ENCODE data around the gene MEIS2. TPM values are rescaled to one million over a fixed set of nuclear protein-coding genes. Genes with fewer than 3 reads are reported as not detected.
A peak's percentile ranks its signal among the peaks of the same experiment; 100 is the strongest.

Gene MEIS2
- total RNA-seq, 1 donor from 2014 or later = 13.0 TPM

DNA sequence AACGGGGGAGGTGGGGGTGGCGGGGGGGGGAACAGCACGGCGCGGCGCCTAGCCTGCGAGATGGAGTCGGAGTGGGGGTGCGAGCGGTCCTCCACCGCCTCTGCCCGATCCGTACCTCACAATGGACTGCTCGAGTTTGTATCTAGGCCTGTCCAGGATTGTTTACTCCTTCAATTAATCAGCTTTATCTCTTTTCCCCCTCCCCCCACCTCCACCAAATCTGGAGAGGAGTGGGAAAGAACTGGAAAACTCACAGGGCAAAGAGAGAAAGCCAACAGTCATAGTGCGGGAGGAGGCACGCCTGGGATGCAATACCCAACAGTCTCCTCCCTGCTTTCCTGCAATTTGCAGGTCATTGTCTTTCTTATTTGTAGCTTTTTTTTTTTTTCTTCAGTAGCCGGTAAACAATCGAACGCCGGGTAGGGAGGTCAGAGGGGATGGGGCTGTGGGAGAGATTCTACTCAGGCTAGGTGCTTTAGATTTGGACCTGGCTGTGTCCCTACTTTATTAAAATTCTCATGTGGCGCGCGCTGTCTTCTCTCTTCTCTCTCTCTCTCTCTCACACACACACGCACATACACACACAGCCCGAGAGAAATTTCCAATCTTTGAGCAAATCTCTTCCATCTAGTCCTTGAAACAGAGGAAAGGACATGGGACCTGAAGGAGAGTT lies 6.9 kb upstream of the MEIS2 start:
- Mint-ChIP-seq H3K27me3 (ENCODE audit: unreplicated experiment) (peaks cover 25% of the 10 kb centered on the region), H3K4me3 (ENCODE audit: unreplicated experiment) (peak overlapping the region; percentile 43), H3K9me3 (ENCODE audit: unreplicated experiment) (no peaks in the 10 kb centered on the region), H3K4me1 (ENCODE audit: unreplicated experiment) (peaks cover 37% of the 10 kb centered on the region), H3K36me3 (ENCODE audit: low read depth, unreplicated experiment) (no peaks in the 10 kb centered on the region), H3K27ac (ENCODE audit: unreplicated experiment) (no peak overlapping the region)
- TF ChIP-seq CTCF (IDR thresholded peaks at IDR 0.05; ENCODE audit: unreplicated experiment) = no peak
- DNase-seq (ENCODE audit: low spot score) = no peak

GRCh38 chr15:37106490-37107001 lies 6.2 kb upstream of the MEIS2 start:
- Mint-ChIP-seq H3K36me3 (ENCODE audit: low read depth, unreplicated experiment) (no peaks in the 10 kb centered on the region), H3K9me3 (ENCODE audit: unreplicated experiment) (no peaks in the 10 kb centered on the region), H3K27ac (ENCODE audit: unreplicated experiment) (no peak overlapping the region), H3K27me3 (ENCODE audit: unreplicated experiment) (peaks cover 18% of the 10 kb centered on the region), H3K4me1 (ENCODE audit: unreplicated experiment) (peaks cover 33% of the 10 kb centered on the region), H3K4me3 (ENCODE audit: unreplicated experiment) (peak overlapping the region; percentile 86)
- peak; percentile 53 for DNase-seq (ENCODE audit: low spot score)
- TF ChIP-seq CTCF (IDR thresholded peaks at IDR 0.05; ENCODE audit: unreplicated experiment) = peak; percentile 17

DNA sequence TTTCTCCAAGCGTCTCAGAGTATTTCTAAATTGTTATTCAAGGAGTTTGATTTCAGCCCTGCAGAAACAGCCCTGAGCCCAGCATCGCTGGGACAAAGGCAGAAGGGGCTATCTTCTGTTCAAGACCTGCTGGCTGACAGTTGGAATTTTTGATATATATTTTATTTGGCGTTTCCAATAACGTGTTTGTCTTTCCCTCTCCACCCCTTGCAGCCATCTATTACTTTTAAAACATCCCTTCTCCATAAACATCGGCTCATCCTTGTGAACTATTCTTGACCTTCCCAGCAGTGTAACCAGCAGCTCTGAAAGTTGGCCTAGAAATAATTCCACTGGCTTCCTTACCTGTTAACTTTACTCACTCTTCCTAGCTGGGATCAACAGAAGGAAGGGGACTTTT lies 5.5 kb upstream of the MEIS2 start:
- DNase-seq (ENCODE audit: low spot score) = no peak
- peaks cover 19% of the 10 kb centered on the region for H3K27me3 Mint-ChIP-seq (ENCODE audit: unreplicated experiment)
- H3K4me1 Mint-ChIP-seq (ENCODE audit: unreplicated experiment) = peaks cover 32% of the 10 kb centered on the region
- H3K27ac Mint-ChIP-seq (ENCODE audit: unreplicated experiment) = no peak overlapping the region
- no peak overlapping the region for H3K4me3 Mint-ChIP-seq (ENCODE audit: unreplicated experiment)
- no peak for TF ChIP-seq CTCF (IDR thresholded peaks at IDR 0.05; ENCODE audit: unreplicated experiment)
- no peaks in the 10 kb centered on the region for H3K9me3 Mint-ChIP-seq (ENCODE audit: unreplicated experiment)
- no peaks in the 10 kb centered on the region for H3K36me3 Mint-ChIP-seq (ENCODE audit: low read depth, unreplicated experiment)

GRCh38 chr15:37105029-37105428 lies 4.7 kb upstream of the MEIS2 start:
- Mint-ChIP-seq H3K36me3 (ENCODE audit: low read depth, unreplicated experiment) (no peaks in the 10 kb centered on the region), H3K9me3 (ENCODE audit: unreplicated experiment) (no peaks in the 10 kb centered on the region), H3K27me3 (ENCODE audit: unreplicated experiment) (peaks cover 15% of the 10 kb centered on the region), H3K4me1 (ENCODE audit: unreplicated experiment) (peaks cover 26% of the 10 kb centered on the region), H3K27ac (ENCODE audit: unreplicated experiment) (no peak overlapping the region), H3K4me3 (ENCODE audit: unreplicated experiment) (no peak overlapping the region)
- no peak for DNase-seq (ENCODE audit: low spot score)
- no peak for TF ChIP-seq CTCF (IDR thresholded peaks at IDR 0.05; ENCODE audit: unreplicated experiment)

DNA sequence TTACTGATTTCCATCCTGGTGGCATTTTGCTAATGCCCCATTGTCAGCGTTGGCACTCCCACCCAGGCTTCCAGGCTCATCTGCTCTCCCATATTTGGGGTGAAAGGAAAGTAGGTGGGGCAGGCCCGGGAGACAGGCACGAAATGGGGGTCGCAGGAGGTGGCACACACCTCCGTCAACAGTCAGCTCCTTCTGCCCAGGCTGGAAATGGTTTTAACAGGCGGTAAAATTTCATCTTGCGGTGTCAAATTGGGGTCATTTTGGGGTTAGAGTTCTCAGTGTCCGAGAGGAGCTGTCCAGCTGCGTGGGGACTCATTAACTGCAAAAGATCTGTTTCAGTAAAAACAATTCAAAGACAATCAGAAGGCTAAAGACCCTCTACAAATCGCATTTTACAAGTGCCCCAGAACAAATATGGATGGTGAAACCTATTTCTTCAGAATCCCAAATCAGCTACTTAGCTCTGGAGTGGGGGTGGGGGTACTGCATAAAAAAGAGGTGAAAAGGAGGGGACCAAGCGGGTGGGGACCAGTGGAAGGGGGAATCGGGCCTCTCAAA lies 4.2 kb upstream of the MEIS2 start:
- no peak overlapping the region for H3K27ac Mint-ChIP-seq (ENCODE audit: unreplicated experiment)
- H3K27me3 Mint-ChIP-seq (ENCODE audit: unreplicated experiment) = peaks cover 15% of the 10 kb centered on the region
- no peak for DNase-seq (ENCODE audit: low spot score)
- peaks cover 22% of the 10 kb centered on the region for H3K4me1 Mint-ChIP-seq (ENCODE audit: unreplicated experiment)
- TF ChIP-seq CTCF (IDR thresholded peaks at IDR 0.05; ENCODE audit: unreplicated experiment) = no peak
- no peak overlapping the region for H3K4me3 Mint-ChIP-seq (ENCODE audit: unreplicated experiment)
- no peaks in the 10 kb centered on the region for H3K9me3 Mint-ChIP-seq (ENCODE audit: unreplicated experiment)
- H3K36me3 Mint-ChIP-seq (ENCODE audit: low read depth, unreplicated experiment) = no peaks in the 10 kb centered on the region
